ENCODE measurements around the gene TBC1D2. TPM values are rescaled to one million over a fixed set of nuclear protein-coding genes. Genes with fewer than 3 reads are reported as not detected.

Gene TBC1D2
- total and polyA plus RNA-seq, 2 experiments from 2014 or later = 3.7 to 6.8 TPM

GRCh38 chr9:98234245-98234825, 21.1 kb downstream of the TBC1D2 start:
- Mint-ChIP-seq H3K4me1 (0 out of 3 replicates have a peak, but pooled peaks cover 2% of the 10 kb centered on the region), H3K9me3 (no peaks in the 10 kb centered on the region), H3K27me3 (ENCODE audit: insufficient read depth, low read depth, poor library complexity) (peaks cover 2% of the 10 kb centered on the region), H3K27ac (peak overlapping the region; percentile 67; the same call in 1 of the 2 replicates), H3K4me3 (no peak overlapping the region), H3K36me3 (ENCODE audit: low read depth) (peaks cover 1% of the 10 kb centered on the region; the same call in 1 of the 3 replicates)
- peak; percentile 53 for DNase-seq (ENCODE audit: low spot score)
- no peak for TF ChIP-seq EZH2phosphoT487 (IDR thresholded peaks at IDR 0.05; ENCODE audit: unreplicated experiment)
- peak; percentile 48 to 58 for TF ChIP-seq CTCF (conservative IDR thresholded peaks at IDR 0.05; ENCODE audit: low read depth in 2 of 2)
- TF ChIP-seq NANOG (IDR thresholded peaks at IDR 0.05; ENCODE audit: borderline replicate concordance) = no peak
- TF ChIP-seq, protein P1, sequence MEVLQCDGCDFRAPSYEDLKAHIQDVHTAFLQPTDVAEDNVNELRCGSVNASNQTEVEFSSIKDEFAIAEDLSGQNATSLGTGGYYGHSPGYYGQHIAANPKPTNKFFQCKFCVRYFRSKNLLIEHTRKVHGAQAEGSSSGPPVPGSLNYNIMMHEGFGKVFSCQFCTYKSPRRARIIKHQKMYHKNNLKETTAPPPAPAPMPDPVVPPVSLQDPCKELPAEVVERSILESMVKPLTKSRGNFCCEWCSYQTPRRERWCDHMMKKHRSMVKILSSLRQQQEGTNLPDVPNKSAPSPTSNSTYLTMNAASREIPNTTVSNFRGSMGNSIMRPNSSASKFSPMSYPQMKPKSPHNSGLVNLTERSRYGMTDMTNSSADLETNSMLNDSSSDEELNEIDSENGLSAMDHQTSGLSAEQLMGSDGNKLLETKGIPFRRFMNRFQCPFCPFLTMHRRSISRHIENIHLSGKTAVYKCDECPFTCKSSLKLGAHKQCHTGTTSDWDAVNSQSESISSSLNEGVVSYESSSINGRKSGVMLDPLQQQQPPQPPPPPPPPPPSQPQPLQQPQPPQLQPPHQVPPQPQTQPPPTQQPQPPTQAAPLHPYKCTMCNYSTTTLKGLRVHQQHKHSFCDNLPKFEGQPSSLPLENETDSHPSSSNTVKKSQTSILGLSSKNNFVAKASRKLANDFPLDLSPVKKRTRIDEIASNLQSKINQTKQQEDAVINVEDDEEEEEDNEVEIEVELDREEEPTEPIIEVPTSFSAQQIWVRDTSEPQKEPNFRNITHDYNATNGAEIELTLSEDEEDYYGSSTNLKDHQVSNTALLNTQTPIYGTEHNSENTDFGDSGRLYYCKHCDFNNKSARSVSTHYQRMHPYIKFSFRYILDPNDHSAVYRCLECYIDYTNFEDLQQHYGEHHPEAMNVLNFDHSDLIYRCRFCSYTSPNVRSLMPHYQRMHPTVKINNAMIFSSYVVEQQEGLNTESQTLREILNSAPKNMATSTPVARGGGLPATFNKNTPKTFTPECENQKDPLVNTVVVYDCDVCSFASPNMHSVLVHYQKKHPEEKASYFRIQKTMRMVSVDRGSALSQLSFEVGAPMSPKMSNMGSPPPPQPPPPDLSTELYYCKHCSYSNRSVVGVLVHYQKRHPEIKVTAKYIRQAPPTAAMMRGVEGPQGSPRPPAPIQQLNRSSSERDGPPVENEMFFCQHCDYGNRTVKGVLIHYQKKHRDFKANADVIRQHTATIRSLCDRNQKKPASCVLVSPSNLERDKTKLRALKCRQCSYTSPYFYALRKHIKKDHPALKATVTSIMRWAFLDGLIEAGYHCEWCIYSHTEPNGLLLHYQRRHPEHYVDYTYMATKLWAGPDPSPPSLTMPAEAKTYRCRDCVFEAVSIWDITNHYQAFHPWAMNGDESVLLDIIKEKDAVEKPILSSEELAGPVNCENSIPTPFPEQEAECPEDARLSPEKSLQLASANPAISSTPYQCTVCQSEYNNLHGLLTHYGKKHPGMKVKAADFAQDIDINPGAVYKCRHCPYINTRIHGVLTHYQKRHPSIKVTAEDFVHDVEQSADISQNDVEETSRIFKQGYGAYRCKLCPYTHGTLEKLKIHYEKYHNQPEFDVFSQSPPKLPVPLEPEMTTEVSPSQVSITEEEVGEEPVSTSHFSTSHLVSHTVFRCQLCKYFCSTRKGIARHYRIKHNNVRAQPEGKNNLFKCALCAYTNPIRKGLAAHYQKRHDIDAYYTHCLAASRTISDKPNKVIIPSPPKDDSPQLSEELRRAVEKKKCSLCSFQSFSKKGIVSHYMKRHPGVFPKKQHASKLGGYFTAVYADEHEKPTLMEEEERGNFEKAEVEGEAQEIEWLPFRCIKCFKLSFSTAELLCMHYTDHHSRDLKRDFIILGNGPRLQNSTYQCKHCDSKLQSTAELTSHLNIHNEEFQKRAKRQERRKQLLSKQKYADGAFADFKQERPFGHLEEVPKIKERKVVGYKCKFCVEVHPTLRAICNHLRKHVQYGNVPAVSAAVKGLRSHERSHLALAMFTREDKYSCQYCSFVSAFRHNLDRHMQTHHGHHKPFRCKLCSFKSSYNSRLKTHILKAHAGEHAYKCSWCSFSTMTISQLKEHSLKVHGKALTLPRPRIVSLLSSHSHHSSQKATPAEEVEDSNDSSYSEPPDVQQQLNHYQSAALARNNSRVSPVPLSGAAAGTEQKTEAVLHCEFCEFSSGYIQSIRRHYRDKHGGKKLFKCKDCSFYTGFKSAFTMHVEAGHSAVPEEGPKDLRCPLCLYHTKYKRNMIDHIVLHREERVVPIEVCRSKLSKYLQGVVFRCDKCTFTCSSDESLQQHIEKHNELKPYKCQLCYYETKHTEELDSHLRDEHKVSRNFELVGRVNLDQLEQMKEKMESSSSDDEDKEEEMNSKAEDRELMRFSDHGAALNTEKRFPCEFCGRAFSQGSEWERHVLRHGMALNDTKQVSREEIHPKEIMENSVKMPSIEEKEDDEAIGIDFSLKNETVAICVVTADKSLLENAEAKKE (CRISPR knock-in tag; IDR thresholded peaks at IDR 0.05) = no peak
- TF ChIP-seq ETS1 (IDR thresholded peaks at IDR 0.05) = no peak
- no peak for TF ChIP-seq STAT1 (IDR thresholded peaks at IDR 0.05; ENCODE audit: unreplicated experiment)
- H3K4me3 ChIP-seq = no peak overlapping the region
- no peaks in the 10 kb centered on the region for H3K27me3 ChIP-seq (ENCODE audit: insufficient read depth)
- H3F3A ChIP-seq (replicated peaks; ENCODE audit: low read depth) = no peaks in the 10 kb centered on the region
- H3K4me2 ChIP-seq = no peak overlapping the region
- ATAC-seq = peak; percentile 76
- no peaks in the 10 kb centered on the region for H3K4me1 ChIP-seq (ENCODE audit: insufficient read depth)
- no peaks in the 10 kb centered on the region for H4K20me1 ChIP-seq (replicated peaks; ENCODE audit: insufficient read depth)
- H3K27ac ChIP-seq (ENCODE audit: low read depth) = no peak overlapping the region
- H3K36me3 ChIP-seq (ENCODE audit: insufficient read depth) = no peaks in the 10 kb centered on the region
- no peaks in the 10 kb centered on the region; the same call in 1 of the 2 replicates for H3K79me2 ChIP-seq (replicated peaks; ENCODE audit: insufficient read depth)
- H2AFZ ChIP-seq = no peak overlapping the region
- no peaks in the 10 kb centered on the region for H3K9me2 ChIP-seq (ENCODE audit: insufficient read depth)
